WTC11 (cell line): ENCODE results near the gene CD68. TPM values are rescaled to one million over a fixed set of nuclear protein-coding genes. Genes with fewer than 3 reads are reported as not detected.
A peak's percentile ranks its signal among the peaks of the same experiment; 100 is the strongest.

Experiments
- ATAC-seq: fragments of 200-7000 bp; cut with Tn5 transposase; 2 replicates; pipeline ENCODE4 v1.10.0; 2021; ENCODE audit warnings: mild to moderate bottlenecking, moderate library complexity
- CTCF ChIA-PET: fragments of 300-600 bp; sonication (Branson Sonifier 250); formaldehyde crosslinking; loops from one replicate; lab custom pipeline; 2021; ENCODE audit warnings: antibody characterized with exemption; lab: Charles Lee
- POLR2A ChIA-PET: fragments of 350-600 bp; sonication (Branson Sonifier 250); formaldehyde crosslinking; loops from one replicate; lab custom pipeline; 2021; ENCODE audit warnings: antibody characterized with exemption; lab: Charles Lee
- DNase-seq: peaks from one replicate; pipeline ENCODE4 v3.0.0; 2021; ENCODE audit warnings: low spot score
- H3K27ac Mint-ChIP-seq: 2 replicates; pipeline ENCODE4 v1.8.0; 2021; ENCODE audit warnings: mixed read lengths
- H3K27me3 Mint-ChIP-seq: 2 replicates; pipeline ENCODE4 v1.8.0; 2021; ENCODE audit warnings: low read depth, mild to moderate bottlenecking, moderate library complexity, mixed read lengths
- H3K36me3 Mint-ChIP-seq: 2 replicates; pipeline ENCODE4 v1.8.0; 2021; ENCODE audit warnings: mixed read lengths
- H3K4me1 Mint-ChIP-seq: 2 replicates; pipeline ENCODE4 v1.8.0; 2022; ENCODE audit warnings: mixed read lengths
- H3K4me3 Mint-ChIP-seq: 2 replicates; pipeline ENCODE4 v1.8.0; 2021; ENCODE audit warnings: mild to moderate bottlenecking, moderate library complexity, mixed read lengths
- H3K9me3 Mint-ChIP-seq: 2 replicates; pipeline ENCODE4 v1.8.0; 2021; ENCODE audit warnings: mixed read lengths
- CDX4 ChIP-seq: fragments of 250-450 bp; sonication (Bioruptor Pico); IDR thresholded peaks from 2 replicates; pipeline ENCODE4 v1.9.0; 2021; ENCODE audit warnings: moderate library complexity, mild to moderate bottlenecking, inconsistent platforms, borderline replicate concordance
- FOXK1 ChIP-seq: sonication (generic); formaldehyde crosslinking; IDR thresholded peaks from 2 replicates; pipeline ENCODE4 v1.8.0; 2022; ENCODE audit warnings: mild to moderate bottlenecking, moderate library complexity, missing genetic modification reagents
- IRF2 ChIP-seq: sonication (generic); formaldehyde crosslinking; IDR thresholded peaks from 2 replicates; pipeline ENCODE4 v1.8.0; 2022; ENCODE audit warnings: low read depth, missing genetic modification reagents, borderline replicate concordance
- JUN ChIP-seq: sonication (generic); formaldehyde crosslinking; IDR thresholded peaks from 2 replicates; pipeline ENCODE4 v1.8.0; 2023; ENCODE audit warnings: mild to moderate bottlenecking, missing genetic modification reagents
- MXD4 ChIP-seq: fragments of 250-450 bp; sonication (Bioruptor Pico); IDR thresholded peaks from 2 replicates; pipeline ENCODE4 v1.8.0; 2021; ENCODE audit warnings: mild to moderate bottlenecking, moderate library complexity, borderline replicate concordance
- USF2 ChIP-seq: sonication (generic); formaldehyde crosslinking; IDR thresholded peaks from 2 replicates; pipeline ENCODE4 v1.8.1; 2023; ENCODE audit warnings: mild to moderate bottlenecking, missing genetic modification reagents, moderate library complexity
- ZNF219 ChIP-seq: sonication (generic); formaldehyde crosslinking; IDR thresholded peaks from 2 replicates; pipeline ENCODE4 v1.8.0; 2023; ENCODE audit warnings: missing genetic modification reagents, mild to moderate bottlenecking, borderline replicate concordance
- ZNF263 ChIP-seq: sonication (generic); formaldehyde crosslinking; IDR thresholded peaks from 2 replicates; pipeline ENCODE4 v1.8.1; 2022; ENCODE audit warnings: low read depth, mild to moderate bottlenecking, moderate library complexity, missing genetic modification reagents
- ZNF532 ChIP-seq: fragments of 250-450 bp; sonication (Bioruptor Pico); IDR thresholded peaks from 2 replicates; pipeline ENCODE4 v1.9.0; 2021; ENCODE audit warnings: mild to moderate bottlenecking, borderline replicate concordance
- total RNA-seq: library from RNA; stranded (reverse); gene quantifications from 3 replicates; pipeline ENCODE4 v1.2.3, GENCODE V29; 2021
- TF ChIP-seq, protein P1 (sequence below): sonication (generic); formaldehyde crosslinking; IDR thresholded peaks from 2 replicates; pipeline ENCODE4 v1.8.0; 2023; ENCODE audit warnings: mild to moderate bottlenecking, missing genetic modification reagents
- TF ChIP-seq, protein P2 (sequence below): sonication (generic); formaldehyde crosslinking; IDR thresholded peaks from 2 replicates; pipeline ENCODE4 v1.8.1; 2022; ENCODE audit warnings: mild to moderate bottlenecking, missing genetic modification reagents, moderate library complexity, borderline replicate concordance

Gene CD68
- total RNA-seq, 1 experiment from 2014 or later, result 0.72 TPM

- no peak for TF ChIP-seq FOXK1 (CRISPR knock-in tag)
- no peak for TF ChIP-seq ZNF219
- TF ChIP-seq ZNF532 (CRISPR knock-in tag), result no peak
- no peak for TF ChIP-seq CDX4 (CRISPR knock-in tag)
- no peak for TF ChIP-seq IRF2 (CRISPR knock-in tag)
- TF ChIP-seq JUN (CRISPR knock-in tag), result no peak
- no peak for TF ChIP-seq MXD4 (CRISPR knock-in tag)
- TF ChIP-seq USF2, result no peak
- TF ChIP-seq, protein P1, sequence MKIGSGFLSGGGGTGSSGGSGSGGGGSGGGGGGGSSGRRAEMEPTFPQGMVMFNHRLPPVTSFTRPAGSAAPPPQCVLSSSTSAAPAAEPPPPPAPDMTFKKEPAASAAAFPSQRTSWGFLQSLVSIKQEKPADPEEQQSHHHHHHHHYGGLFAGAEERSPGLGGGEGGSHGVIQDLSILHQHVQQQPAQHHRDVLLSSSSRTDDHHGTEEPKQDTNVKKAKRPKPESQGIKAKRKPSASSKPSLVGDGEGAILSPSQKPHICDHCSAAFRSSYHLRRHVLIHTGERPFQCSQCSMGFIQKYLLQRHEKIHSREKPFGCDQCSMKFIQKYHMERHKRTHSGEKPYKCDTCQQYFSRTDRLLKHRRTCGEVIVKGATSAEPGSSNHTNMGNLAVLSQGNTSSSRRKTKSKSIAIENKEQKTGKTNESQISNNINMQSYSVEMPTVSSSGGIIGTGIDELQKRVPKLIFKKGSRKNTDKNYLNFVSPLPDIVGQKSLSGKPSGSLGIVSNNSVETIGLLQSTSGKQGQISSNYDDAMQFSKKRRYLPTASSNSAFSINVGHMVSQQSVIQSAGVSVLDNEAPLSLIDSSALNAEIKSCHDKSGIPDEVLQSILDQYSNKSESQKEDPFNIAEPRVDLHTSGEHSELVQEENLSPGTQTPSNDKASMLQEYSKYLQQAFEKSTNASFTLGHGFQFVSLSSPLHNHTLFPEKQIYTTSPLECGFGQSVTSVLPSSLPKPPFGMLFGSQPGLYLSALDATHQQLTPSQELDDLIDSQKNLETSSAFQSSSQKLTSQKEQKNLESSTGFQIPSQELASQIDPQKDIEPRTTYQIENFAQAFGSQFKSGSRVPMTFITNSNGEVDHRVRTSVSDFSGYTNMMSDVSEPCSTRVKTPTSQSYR (CRISPR knock-in tag), result no peak
- TF ChIP-seq, protein P2, sequence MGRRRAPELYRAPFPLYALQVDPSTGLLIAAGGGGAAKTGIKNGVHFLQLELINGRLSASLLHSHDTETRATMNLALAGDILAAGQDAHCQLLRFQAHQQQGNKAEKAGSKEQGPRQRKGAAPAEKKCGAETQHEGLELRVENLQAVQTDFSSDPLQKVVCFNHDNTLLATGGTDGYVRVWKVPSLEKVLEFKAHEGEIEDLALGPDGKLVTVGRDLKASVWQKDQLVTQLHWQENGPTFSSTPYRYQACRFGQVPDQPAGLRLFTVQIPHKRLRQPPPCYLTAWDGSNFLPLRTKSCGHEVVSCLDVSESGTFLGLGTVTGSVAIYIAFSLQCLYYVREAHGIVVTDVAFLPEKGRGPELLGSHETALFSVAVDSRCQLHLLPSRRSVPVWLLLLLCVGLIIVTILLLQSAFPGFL (CRISPR knock-in tag), result no peak
These were observed 9.9 kb downstream of the CD68 start (continued) for GRCh38 chr17:7589204-7589868.

DNA sequence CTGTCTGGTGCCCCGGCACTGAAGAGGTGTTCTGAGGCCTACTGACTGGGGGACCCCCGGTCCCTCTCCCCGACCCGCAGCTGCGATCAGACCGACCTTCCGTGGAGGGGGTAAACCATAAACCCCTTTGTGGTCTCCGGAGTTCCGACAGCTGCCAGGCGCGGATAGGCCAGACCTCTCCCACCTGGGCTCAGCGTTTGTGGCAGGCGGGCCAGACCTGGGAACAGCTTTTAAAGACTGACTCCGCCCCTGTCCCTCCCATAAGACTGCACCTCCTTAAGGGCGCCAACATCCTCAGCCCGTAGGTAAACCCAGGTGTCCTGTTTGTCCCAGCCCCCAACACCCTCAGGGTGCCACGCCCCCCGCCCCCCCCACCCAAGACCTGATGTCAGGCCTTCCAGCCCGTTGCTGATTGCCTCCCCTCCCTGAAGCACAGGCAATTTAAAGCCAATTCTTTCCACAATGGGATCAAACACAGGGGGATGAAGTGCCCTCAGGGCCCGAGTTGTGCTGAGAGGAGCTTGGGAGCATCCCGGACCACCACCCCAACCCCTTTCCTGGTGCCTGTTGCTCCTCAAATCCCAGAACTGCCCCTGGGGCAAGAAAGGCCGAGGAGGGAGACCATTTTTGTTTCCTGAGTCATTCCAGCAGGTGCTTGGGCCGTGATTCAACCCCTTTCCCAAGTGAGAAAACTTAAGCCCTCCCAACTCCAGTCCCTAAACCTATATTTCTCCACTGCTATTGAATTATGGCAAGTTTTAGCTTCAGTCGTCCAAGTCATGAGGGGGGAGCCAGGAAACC lies 10.7 kb downstream of the CD68 start, which contains the start of gene SOX15:
TSS of gene SOX15 (minus strand) at position 204 of the 801 bp plus-strand sequence. CDS start 418 bp downstream, outside the sequence.
- TF ChIP-seq FOXK1 (CRISPR knock-in tag) (0 out of 2 replicates have a peak, but pooled peaks have one; percentile 10), ZNF263 (CRISPR knock-in tag) (no peak)
- DNase-seq, result peak; percentile 71
- Mint-ChIP-seq H3K4me3 (peak within 1 kb of the TSS; percentile 70), H3K27ac (peak within 1 kb of the TSS; percentile 97), H3K4me1 (peaks cover 30% of the 10 kb centered on the region), H3K27me3 (no peaks in the 10 kb centered on the region), H3K9me3 (no peaks in the 10 kb centered on the region), H3K36me3 (peaks cover 44% of the 10 kb centered on the region)
- ATAC-seq, result peak; percentile 60
- ChIA-PET CTCF (interaction anchor here (0.7 to 4.3 kb wide), 49 partner anchors 8 to 600 kb away, joined by 3 to 61 read pairs (median 6); partner anchors contain the start of genes ACAP1, ATP1B2, BORCS6 and CD68), POLR2A (interaction anchor here (0.8 to 4.6 kb wide), 17 partner anchors 10 to 187 kb away, joined by 3 to 41 read pairs (median 4); partner anchors contain the start of genes ATP1B2, CD68, EFNB3 and SAT2)
